ENCODE measurements around the gene FBXO21.
"Not testable (repeated sequence)": the region's sequence is repeated elsewhere in the genome, so short reads cannot be mapped to it uniquely, and the experiment has no call there.

FBXO21 gene, protein sequence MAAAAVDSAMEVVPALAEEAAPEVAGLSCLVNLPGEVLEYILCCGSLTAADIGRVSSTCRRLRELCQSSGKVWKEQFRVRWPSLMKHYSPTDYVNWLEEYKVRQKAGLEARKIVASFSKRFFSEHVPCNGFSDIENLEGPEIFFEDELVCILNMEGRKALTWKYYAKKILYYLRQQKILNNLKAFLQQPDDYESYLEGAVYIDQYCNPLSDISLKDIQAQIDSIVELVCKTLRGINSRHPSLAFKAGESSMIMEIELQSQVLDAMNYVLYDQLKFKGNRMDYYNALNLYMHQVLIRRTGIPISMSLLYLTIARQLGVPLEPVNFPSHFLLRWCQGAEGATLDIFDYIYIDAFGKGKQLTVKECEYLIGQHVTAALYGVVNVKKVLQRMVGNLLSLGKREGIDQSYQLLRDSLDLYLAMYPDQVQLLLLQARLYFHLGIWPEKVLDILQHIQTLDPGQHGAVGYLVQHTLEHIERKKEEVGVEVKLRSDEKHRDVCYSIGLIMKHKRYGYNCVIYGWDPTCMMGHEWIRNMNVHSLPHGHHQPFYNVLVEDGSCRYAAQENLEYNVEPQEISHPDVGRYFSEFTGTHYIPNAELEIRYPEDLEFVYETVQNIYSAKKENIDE

DNA sequence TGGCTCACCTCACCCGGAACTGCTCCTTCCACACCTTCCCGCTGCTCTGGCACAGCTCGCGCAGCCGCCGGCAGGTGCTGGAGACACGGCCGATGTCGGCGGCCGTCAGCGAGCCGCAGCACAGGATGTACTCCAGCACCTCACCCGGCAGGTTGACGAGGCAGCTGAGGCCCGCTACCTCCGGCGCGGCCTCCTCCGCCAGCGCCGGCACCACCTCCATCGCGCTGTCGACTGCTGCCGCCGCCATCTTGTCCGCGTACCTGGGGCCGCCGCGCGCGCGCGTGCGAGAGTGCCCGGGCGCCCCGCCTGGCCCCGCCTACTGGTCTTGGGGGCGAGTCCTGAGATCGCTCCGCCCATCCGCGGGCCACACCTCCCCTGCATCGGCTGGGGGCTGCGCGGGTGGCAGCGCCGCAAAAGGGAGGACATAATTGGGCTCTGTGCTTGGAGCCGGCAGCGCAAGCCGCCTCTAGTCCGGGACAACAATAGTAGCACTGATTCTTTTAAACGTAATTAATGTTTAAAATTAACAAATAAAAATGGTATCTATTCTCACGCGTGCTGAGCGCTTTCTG, at the start of gene FBXO21:
Gene FBXO21 (minus strand): TSS at position 261 of the 572 bp plus-strand sequence. CDS start 14 bp downstream, at position 247.
- peak; percentile 59 for DNase-seq

DNA sequence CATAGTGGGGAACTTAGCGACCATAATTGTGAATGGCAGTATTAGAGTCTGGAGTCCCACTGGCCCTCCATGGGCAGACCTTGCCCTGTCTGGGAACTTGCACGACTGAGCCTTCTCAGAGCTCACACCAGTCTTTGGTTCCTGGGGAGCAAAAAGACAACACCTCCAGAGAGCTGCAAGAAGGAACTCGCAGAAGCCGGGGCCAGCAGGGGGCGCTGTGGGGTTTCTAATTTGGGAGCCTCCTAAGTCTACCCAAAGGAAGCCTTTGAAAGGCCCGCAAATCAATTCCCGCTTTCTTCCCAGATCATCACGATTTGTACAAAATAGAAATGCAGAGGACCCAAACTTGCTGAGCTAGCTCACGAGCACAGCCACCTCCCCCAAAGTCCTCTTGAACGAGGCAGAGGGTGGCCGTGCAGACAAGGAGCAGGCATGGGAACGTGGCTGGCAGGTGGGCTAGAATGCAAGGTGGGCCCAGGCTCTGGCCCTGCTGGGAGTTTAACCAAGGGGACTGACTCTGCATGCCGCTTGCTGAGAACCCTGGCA, 46.3 kb upstream of the FBXO21 start:
- DNase-seq = peak; percentile 72

GRCh38 chr12:117235261-117235660, 45.0 kb upstream of the FBXO21 start:
- DNase-seq = no peak

GRCh38 chr12:117234441-117234840, 44.2 kb upstream of the FBXO21 start:
- no peak for DNase-seq

DNA sequence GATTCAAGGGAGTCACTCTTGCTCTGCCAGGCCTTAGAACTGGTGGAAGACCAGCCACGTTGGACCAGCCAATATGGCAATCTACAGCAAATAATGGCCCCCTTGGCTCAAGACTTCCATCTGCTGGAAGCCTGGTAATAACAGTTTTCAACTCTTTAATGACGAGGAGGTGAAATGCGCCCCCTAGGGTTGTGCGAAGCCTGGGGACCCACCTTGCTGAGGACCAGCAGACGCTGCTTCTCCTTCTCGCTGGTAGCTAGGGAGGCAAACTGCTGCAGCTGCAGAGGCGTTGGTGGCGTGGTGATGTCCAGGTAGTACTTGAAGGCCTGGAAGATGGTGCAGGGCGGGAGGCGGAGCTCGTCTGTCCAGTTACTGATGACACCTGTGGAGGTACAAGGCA, 41.5 kb upstream of the FBXO21 start:
- DNase-seq = no peak

DNA sequence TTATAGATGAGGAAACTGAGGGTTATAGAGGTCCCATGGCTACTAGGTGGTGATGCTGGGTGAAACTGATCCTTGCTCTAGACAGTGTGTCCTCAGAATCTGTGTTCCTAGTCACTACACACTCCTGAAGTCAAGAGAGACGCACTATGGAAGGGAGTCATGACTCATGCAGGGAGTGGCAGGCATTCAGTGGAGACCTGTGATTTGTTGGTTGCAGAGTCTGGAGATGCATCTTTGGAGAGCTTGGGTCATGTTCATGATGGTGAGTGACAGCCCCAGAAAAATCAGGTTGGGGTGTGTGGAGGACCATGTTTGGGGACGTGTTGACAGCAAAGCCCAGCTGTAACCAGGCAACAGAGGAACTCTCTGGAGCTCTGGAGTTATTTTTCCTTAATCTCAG, 38.0 kb upstream of the FBXO21 start:
- no peak for DNase-seq

DNA sequence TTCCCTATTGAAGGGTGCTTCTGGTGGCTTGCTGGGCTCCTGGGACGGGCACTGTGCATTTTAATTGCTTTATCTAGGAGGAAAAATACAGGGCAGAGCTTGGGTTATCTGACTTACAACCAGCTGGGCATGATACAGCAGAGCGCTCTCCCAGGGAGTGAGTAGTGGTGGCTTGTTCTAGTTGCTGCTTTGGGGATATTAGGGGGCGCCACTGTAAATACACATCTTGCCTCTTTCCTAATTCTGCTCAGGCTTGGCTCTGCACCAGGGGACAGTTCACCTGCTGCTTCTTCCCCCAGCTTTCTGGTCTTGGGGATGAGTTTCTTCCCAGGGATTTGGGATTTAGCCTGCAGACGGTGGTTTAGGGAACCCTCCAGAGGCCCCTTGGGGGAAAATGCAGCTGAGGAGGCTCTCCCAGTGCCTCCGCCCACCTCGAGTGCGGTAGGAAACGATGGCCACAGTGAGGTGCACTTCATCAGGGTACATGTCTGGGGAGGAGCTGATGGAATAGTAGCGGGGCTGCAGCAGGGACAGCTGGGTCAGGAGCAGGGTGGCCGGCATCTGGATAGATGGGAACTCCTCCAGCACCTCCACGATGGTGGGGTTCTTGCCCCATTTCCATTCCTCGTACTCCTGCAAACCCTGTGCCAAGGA, 36.9 kb upstream of the FBXO21 start:
- DNase-seq = no peak

DNA sequence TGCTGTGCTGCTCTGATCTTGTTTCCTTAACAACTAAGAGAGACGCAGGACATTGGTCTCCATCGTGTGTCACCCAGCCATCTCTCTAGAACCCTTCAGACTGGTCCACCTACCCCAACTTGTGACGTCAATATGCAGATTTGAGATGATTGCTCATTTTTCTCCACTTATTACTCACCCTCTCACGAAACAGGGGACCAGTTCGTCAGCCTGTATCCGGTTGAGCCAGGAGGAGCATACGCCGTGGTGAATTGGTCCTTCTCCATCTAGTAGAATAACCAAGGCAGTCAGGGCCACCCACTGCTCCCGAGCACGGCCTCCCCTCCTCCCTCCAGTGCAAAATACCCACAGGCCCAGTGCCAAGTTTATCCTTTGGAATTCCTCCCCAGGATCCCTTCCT, 36.2 kb upstream of the FBXO21 start:
- DNase-seq = no peak

DNA sequence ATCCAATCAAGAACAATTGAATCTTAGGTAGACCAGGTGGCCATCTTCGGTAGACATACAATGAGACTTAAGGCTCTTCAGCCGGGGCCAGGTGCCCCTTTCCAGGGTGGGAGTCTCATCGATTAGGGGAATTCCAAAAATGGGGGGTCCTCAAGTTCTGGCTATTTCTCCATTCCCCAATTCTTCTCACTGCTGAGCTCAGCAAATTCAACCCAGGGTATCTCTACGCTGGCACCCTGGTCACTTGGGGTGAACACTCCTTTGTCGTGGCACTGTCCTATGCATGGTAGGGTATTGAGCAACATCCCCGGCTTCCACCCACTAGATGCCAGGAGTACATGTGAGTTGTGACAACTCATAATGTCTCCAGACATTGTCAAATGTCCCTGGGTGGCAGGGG, 34.9 kb upstream of the FBXO21 start:
- no peak for DNase-seq

- DNase-seq = not testable (repeated sequence)
These were observed 30.7 kb upstream of the FBXO21 start for GRCh38 chr12:117220947-117221346.

DNA sequence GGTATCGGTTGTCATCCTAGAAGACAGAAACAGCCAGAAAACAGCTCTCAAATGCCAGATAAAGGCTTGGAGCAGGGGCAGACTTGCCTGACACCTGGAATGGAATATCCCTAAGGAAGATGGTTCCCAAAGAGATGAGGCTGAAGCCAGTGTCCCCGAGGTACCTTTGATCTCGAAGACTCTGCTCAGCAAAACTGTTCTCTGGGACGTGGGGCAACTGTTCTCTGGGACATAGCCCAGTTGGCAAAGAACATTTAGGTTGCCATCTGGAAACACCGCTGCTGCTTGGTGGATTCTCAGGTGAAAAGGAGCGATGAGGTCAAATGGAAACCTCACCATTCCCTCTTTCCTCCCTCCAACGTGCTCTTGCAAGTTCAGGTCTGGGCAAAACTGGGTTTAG, 27.9 kb upstream of the FBXO21 start:
- no peak for DNase-seq

DNA sequence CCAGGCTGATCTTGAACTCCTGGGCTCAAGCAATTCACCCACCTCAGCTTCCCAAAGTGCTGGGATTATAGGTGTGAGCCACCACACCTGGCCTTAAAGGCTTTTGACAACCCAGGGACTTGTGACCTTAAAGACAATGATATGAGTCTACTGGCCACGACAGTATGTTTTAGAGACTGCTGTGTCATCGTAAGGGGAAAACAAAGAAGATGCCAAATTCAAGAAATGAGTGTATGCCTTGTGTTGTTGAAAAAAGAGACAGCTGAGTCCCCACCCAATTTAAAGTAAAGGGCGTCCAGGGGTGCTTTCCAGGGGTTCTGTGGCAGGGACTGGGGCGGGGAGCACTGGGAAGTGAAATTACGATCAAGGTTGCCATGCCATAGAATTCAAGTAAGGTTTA, 26.4 kb upstream of the FBXO21 start:
- no peak for DNase-seq

GRCh38 chr12:117214797-117215196, 24.5 kb upstream of the FBXO21 start:
- no peak for DNase-seq

GRCh38 chr12:117213295-117213808, 23.1 kb upstream of the FBXO21 start:
- no peak for DNase-seq

GRCh38 chr12:117212563-117213190, 22.4 kb upstream of the FBXO21 start:
- DNase-seq = peak; percentile 66

DNA sequence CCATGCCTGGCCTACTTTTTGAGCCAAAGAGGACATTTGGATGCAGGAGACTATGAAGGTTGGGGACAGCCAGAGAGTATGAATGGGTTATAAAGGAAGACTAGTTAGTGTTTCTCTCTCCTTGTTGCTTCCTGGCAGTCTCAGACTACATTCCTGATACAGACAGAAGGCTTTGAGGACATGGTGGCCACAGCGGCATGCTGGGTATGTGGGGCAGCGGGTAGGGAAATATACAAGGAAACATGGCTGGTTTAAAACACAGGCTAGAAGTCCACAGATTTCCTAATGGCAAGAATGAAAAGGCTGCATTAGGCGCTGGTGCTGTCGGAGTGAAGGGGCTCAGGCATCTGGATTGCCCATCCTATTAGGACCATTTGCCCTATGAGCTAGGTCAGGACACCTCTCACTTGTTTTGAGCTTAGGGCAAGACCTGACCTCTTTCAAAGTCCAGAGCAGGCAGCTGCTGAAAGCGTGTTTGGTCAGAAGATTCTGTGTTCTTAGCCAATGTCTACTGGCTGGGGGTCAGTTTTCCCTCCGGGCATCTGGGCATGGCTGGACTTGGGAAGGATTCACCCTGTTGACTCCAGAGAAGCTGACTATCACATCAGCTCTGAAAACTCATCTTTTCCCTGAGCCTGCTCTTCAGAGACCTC, 20.1 kb upstream of the FBXO21 start:
- DNase-seq = no peak

- no peak for DNase-seq
These were observed 19.4 kb upstream of the FBXO21 start for GRCh38 chr12:117209626-117210025.

DNA sequence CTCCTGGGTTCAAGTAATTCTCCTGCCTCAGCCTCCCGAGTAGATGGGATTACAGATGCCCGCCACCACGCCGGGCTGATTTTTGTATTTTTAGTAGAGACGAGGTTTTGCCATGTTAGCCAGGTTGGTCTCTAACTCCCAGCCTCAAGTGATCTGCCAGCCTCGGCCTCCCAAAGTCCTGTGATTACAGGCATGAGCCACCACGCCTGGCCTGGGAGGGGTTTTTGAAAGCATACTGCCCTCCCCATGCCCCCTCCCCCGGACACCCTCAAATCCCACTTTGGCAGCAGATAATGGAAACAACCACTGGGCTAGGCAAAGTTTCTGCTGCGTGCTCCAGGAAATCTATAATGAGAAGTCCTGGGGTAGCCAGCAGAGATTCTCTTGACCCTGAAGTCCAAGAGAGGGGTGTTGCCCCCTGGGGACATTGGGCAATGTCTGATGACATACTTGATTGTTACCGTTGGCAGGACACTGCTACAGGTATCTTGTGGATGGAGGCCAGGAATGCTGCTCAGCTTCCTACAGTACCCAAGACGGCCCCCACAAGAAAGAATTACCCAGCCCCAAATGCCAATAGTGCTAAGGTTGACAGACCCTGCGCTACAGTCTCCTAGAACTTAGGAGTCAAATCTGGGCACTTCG, 18.7 kb upstream of the FBXO21 start:
- no peak for DNase-seq

GRCh38 chr12:117208206-117208605, 17.9 kb upstream of the FBXO21 start:
- no peak for DNase-seq

- no peak for DNase-seq
These were observed 17.4 kb upstream of the FBXO21 start for GRCh38 chr12:117207675-117208074.

DNA sequence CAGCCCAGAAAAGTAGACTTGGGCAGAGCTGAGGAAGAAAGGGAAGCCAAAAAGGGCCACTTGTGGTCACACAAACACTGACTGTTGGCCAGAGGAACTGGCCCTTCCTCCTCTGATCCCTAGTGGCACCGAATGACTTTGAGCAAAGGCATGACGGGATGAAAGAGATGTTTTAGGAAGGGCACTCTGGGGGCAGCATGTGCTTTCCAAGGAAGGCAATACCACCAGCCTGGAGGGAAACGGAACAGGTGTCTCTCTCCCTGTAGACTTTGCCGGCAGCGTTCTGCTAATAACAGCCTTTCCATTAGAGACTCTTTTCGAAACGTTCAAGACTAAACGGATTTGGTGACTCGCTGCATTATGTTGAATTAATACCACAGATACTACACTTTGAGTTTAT, 12.3 kb upstream of the FBXO21 start:
- DNase-seq = no peak

DNA sequence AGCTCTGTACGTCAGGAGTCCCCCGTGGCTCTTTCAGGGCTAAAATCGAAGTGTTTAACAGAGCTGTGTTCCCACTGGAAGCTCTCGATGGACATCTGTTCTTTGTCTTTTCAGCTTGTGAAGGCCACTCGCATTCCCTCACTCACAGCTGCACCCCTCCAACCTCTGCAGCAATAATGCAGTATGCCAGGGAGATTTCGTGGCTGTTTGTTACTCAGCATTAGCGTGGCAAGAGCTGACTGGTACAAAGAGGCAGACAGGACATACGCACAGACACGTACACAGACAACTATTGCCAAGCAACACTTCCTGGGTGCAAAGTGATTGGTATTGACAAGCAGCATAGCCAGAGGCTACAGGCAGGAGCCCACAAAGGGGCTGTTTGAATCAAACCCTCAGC, 11.8 kb upstream of the FBXO21 start:
- no peak for DNase-seq

Data from NCI-H1694 treated with DMSO at 0.1 percent for 48 hours (cell line).